AG04450 (cell line): ENCODE measurements around the gene MEGF6. TPM values are rescaled to one million over a fixed set of nuclear protein-coding genes. Genes with fewer than 3 reads are reported as not detected.

Source experiments
- CTCF ChIA-PET: fragments of 300-600, 350-600 bp; formaldehyde crosslinking; extraction: SDS; loops from one replicate; lab custom pipeline; 2022; ENCODE audit warnings: antibody characterized with exemption, inconsistent platforms; lab: Charles Lee
- POLR2A ChIA-PET: fragments of 350-600 bp; formaldehyde crosslinking; extraction: SDS; loops from one replicate; lab custom pipeline; 2021; ENCODE audit warnings: antibody characterized with exemption, inconsistent platforms; lab: Yijun Ruan, JAX
- DNase-seq: peaks from one replicate; pipeline ENCODE4 v3.0.0-alpha.2; 2011; ENCODE audit warnings: low read depth, low spot score
- H3K27ac ChIP-seq: one replicate; pipeline ENCODE4 v1.5.1; 2012; ENCODE audit warnings: low read depth, low read length, control low read depth
- H3K27me3 ChIP-seq: one replicate; pipeline ENCODE4 v1.6.0; 2012; ENCODE audit warnings: low read length; ENCODE audit not compliant: control insufficient read depth, insufficient read depth
- H3K4me3 ChIP-seq: 2 replicates; pipeline ENCODE4 v1.5.1; 2011; ENCODE audit warnings: mild to moderate bottlenecking, low read depth, low read length, control low read depth
- H3K9me3 ChIP-seq: 2 replicates; pipeline ENCODE4 v1.5.1; 2012; ENCODE audit warnings: low read length; ENCODE audit not compliant: control insufficient read depth, insufficient read depth
- CTCF ChIP-seq: IDR thresholded peaks from 2 replicates; pipeline ENCODE4 v1.5.1; 2011; ENCODE audit warnings: low read depth, low read length, control low read depth, inconsistent platforms
- polyA plus RNA-seq: library from polyadenylated mRNA; depleted of rRNA; stranded (reverse); fragments of >200 nt; gene quantifications from 2 replicates; pipeline ENCODE4 v1.2.3, GENCODE V29; 2011

The MEGF6 gene
- polyA plus RNA-seq, 1 experiment: 0.45 TPM

- DNase-seq: no peak
These were observed 148.8 kb downstream of the MEGF6 start for GRCh38 chr1:3462356-3463012.

GRCh38 chr1:3461934-3462275 is 149.4 kb downstream of the MEGF6 start:
- CTCF ChIA-PET: interaction anchor here (6.3 kb wide), 1 partner anchor 9 kb away, joined by 28 read pairs; no protein-coding TSS in a partner anchor
- DNase-seq: no peak
- POLR2A ChIA-PET: no interaction called here
- H3K27me3 ChIP-seq: peaks cover 14% of the 10 kb centered on the region
- no peak for TF ChIP-seq CTCF
- H3K27ac ChIP-seq: no peak overlapping the region
- no peaks in the 10 kb centered on the region; the same call in 1 of the 2 replicates for H3K9me3 ChIP-seq
- H3K4me3 ChIP-seq: no peak overlapping the region

More at GRCh38 chr1:3462356-3463012, 148.8 kb downstream of the MEGF6 start:
- Histone ChIP-seq H3K4me3 (no peak overlapping the region), H3K9me3 (no peaks in the 10 kb centered on the region; the same call in 1 of the 2 replicates), H3K27me3 (peaks cover 14% of the 10 kb centered on the region), H3K27ac (no peak overlapping the region)
- ChIA-PET CTCF (interaction anchor here (0.9 to 6.3 kb wide), 2 partner anchors 9 to 10 kb away, joined by 4 to 28 read pairs; no protein-coding TSS in a partner anchor), POLR2A (no interaction called here)
- no peak for TF ChIP-seq CTCF

DNA sequence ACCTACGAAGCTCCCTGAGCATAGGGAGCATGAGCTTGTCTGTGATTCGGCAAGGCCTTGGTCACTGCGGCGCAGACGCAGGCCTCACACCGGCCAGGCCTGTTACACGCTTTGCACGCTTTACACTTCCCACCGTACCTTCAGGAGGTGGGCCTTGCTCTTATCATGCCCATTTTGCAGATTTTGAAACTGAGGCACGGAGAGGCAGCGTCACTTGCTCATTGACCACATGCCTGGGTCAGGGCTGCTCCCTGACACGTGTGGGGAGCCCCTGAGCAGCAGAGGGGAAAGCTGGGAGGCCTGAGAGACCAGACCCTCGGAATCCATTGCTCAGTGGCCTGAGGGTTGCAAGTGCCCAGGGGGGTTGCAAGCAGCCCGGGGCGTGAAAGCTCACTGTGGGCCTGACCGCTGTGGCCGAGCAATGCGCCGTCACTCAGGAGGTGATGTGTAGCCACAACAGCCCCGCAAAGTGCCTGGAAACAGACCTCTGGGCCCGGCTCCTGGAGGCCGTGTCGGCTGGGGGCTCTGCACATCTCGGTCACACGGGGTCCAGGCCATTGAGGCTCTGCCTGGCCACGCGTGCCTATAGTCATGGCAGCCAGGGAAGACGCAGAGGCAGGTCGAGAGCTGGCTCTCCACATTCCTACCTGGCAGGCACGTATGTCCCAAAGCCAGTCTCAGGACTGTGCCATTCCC is 149.9 kb downstream of the MEGF6 start:
- DNase-seq: no peak
- H3K27me3 ChIP-seq: peaks cover 14% of the 10 kb centered on the region
- no peak overlapping the region for H3K27ac ChIP-seq
- no peak for TF ChIP-seq CTCF
- POLR2A ChIA-PET: no interaction called here
- no peak overlapping the region for H3K4me3 ChIP-seq
- H3K9me3 ChIP-seq: no peaks in the 10 kb centered on the region; the same call in 1 of the 2 replicates
- CTCF ChIA-PET: interaction anchor here (6.3 kb wide), 1 partner anchor 9 kb away, joined by 28 read pairs; no protein-coding TSS in a partner anchor

DNA sequence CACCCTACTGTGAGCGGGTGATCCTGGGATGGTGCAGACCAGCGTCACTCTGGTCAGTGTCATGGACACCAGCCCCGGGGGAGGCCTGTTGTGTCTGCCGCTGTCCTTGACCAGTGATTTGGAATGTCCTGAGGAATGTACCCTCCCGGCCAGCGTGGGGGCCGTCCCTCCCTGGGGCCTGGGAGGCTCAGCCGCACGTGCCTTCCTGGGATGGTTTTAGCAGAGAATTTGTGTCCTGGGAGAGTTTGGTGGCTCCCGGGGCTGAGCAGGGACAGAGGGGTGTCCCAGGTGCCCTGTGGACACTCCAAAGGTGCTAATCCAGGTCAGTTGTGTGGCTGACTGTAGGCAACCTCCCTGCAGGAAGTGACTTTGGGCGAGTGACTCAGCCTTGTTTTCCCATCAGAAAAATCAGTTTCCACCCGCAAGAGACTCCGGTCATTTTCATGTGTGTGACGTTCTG is 150.6 kb downstream of the MEGF6 start:
- Histone ChIP-seq H3K9me3 (no peaks in the 10 kb centered on the region; the same call in 1 of the 2 replicates), H3K27me3 (peaks cover 16% of the 10 kb centered on the region), H3K4me3 (no peak overlapping the region), H3K27ac (no peak overlapping the region)
- CTCF ChIA-PET: interaction anchor here (6.3 kb wide), 1 partner anchor 8 kb away, joined by 28 read pairs; no protein-coding TSS in a partner anchor
- no peak for DNase-seq
- POLR2A ChIA-PET: no interaction called here
- TF ChIP-seq CTCF: no peak
